H9 (cell line): ENCODE measurements around the gene PUM2. TPM values are rescaled to one million over a fixed set of nuclear protein-coding genes. Genes with fewer than 3 reads are reported as not detected.
"Not testable (repeated sequence)": the region's sequence is repeated elsewhere in the genome, so short reads cannot be mapped to it uniquely, and the experiment has no call there.

ENCODE experiments used
- DNase-seq: peaks from one replicate; pipeline ENCODE4 v3.0.0-alpha.2; 2017
- H2AFZ ChIP-seq: one replicate; pipeline ENCODE4 v1.6.1; 2013; ENCODE audit warnings: mild to moderate bottlenecking, low read length, control low read depth, moderate library complexity
- H2AK5ac ChIP-seq: 2 replicates; pipeline ENCODE4 v1.6.1; 2013; ENCODE audit warnings: low read length, control low read depth, mixed read lengths; ENCODE audit not compliant: insufficient read length
- H2BK120ac ChIP-seq: one replicate; pipeline ENCODE4 v1.6.1; 2013; ENCODE audit warnings: low read depth, mild to moderate bottlenecking, low read length, control low read depth, inconsistent platforms; ENCODE audit not compliant: poor library complexity, severe bottlenecking
- H2BK12ac ChIP-seq: 2 replicates; pipeline ENCODE4 v1.6.1; 2013; ENCODE audit warnings: low read length, control low read depth, mixed read lengths, low read depth; ENCODE audit not compliant: insufficient read length
- H2BK15ac ChIP-seq: 2 replicates; pipeline ENCODE4 v1.6.1; 2013; ENCODE audit warnings: low read depth, low read length, control low read depth
- H2BK20ac ChIP-seq: one replicate; pipeline ENCODE4 v1.6.1; 2013; ENCODE audit warnings: low read depth, mild to moderate bottlenecking, low read length, control low read depth, inconsistent platforms; ENCODE audit not compliant: poor library complexity, severe bottlenecking
- H2BK5ac ChIP-seq: 2 replicates; pipeline ENCODE4 v1.6.1; 2013; ENCODE audit warnings: low read length, control low read depth, mixed read lengths; ENCODE audit not compliant: insufficient read length
- H3K14ac ChIP-seq: 2 replicates; pipeline ENCODE4 v1.6.1; 2013; ENCODE audit warnings: low read length, control low read depth; ENCODE audit not compliant: insufficient read depth
- H3K18ac ChIP-seq: 2 replicates; pipeline ENCODE4 v1.6.1; 2013; ENCODE audit warnings: low read depth, mild to moderate bottlenecking, mixed read lengths, low read length, control low read depth; ENCODE audit not compliant: insufficient read length
- H3K23ac ChIP-seq: 2 replicates; pipeline ENCODE4 v1.6.1; 2013; ENCODE audit warnings: low read length, control low read depth, mixed read lengths, low read depth; ENCODE audit not compliant: insufficient read length
- H3K23me2 ChIP-seq: 2 replicates; pipeline ENCODE4 v1.6.1; 2013; ENCODE audit warnings: low read depth, mild to moderate bottlenecking, mixed read lengths, low read length, control low read depth; ENCODE audit not compliant: insufficient read length, poor library complexity, severe bottlenecking
- H3K27ac ChIP-seq: 2 replicates; pipeline ENCODE4 v1.5.1; 2013; ENCODE audit warnings: low read length, control low read depth, mixed read lengths, low read depth; ENCODE audit not compliant: insufficient read length
- H3K27me3 ChIP-seq: 2 replicates; pipeline ENCODE4 v1.6.1; 2013; ENCODE audit warnings: low read length, control low read depth, inconsistent platforms; ENCODE audit not compliant: insufficient read depth
- H3K4ac ChIP-seq: 2 replicates; pipeline ENCODE4 v1.6.1; 2013; ENCODE audit warnings: low read depth, mild to moderate bottlenecking, control low read depth, inconsistent platforms, low read length, moderate library complexity
- H3K4me1 ChIP-seq: 2 replicates; pipeline ENCODE4 v1.6.1; 2013; ENCODE audit warnings: low read length, control low read depth, inconsistent platforms; ENCODE audit not compliant: insufficient read depth
- H3K4me2 ChIP-seq: 2 replicates; pipeline ENCODE4 v1.6.1; 2013; ENCODE audit warnings: low read length, control low read depth, mixed read lengths; ENCODE audit not compliant: insufficient read length, insufficient read depth
- H3K56ac ChIP-seq: 2 replicates; pipeline ENCODE4 v1.6.1; 2013; ENCODE audit warnings: low read depth, mild to moderate bottlenecking, mixed read lengths, low read length, control low read depth; ENCODE audit not compliant: insufficient read length
- H3K79me1 ChIP-seq: 2 replicates; pipeline ENCODE4 v1.6.1; 2013; ENCODE audit warnings: low read depth, mild to moderate bottlenecking, moderate library complexity, low read length, control low read depth, inconsistent platforms; ENCODE audit not compliant: insufficient read depth, poor library complexity, severe bottlenecking
- H3K79me2 ChIP-seq: 2 replicates; pipeline ENCODE4 v1.6.1; 2013; ENCODE audit warnings: low read length, control low read depth, inconsistent platforms; ENCODE audit not compliant: insufficient read depth
- H3K9ac ChIP-seq: 2 replicates; pipeline ENCODE4 v1.6.1; 2013; ENCODE audit warnings: low read length, control low read depth, mixed read lengths; ENCODE audit not compliant: insufficient read length; ENCODE audit errors: extremely low read depth
- H3K9me3 ChIP-seq: one replicate; pipeline ENCODE4 v1.6.1; 2013; ENCODE audit warnings: low read depth, low read length, inconsistent platforms; ENCODE audit not compliant: control insufficient read depth
- H3T11ph ChIP-seq: one replicate; pipeline ENCODE4 v1.6.1; 2013; ENCODE audit warnings: mild to moderate bottlenecking, low read length, control low read depth, inconsistent platforms
- H4K20me1 ChIP-seq: one replicate; pipeline ENCODE4 v1.6.1; 2013; ENCODE audit not compliant: control insufficient read depth, insufficient read length, insufficient read depth
- H4K5ac ChIP-seq: 2 replicates; pipeline ENCODE4 v1.6.1; 2013; ENCODE audit warnings: low read depth, mild to moderate bottlenecking, mixed read lengths, low read length, control low read depth; ENCODE audit not compliant: insufficient read length
- H4K8ac ChIP-seq: replicated peaks from 2 replicates; pipeline ENCODE4 v1.6.1; 2013; ENCODE audit warnings: low read length, control low read depth, mixed read lengths, low read depth; ENCODE audit not compliant: insufficient read length
- H4K91ac ChIP-seq: 2 replicates; pipeline ENCODE4 v1.6.1; 2013; ENCODE audit warnings: low read depth, mild to moderate bottlenecking, moderate library complexity, mixed read lengths, low read length, control low read depth; ENCODE audit not compliant: insufficient read length
- H3K27ac Mint-ChIP-seq, 3 experiments: 2 replicates in 2 of 3; 3 replicates in 1 of 3; pipeline ENCODE4 v1.8.0; 2020 to 2021; ENCODE audit warnings: mixed read lengths in 3 of 3, mild to moderate bottlenecking in 1 of 3, moderate library complexity in 1 of 3
- H3K27me3 Mint-ChIP-seq: 2 replicates; pipeline ENCODE4 v1.8.0; 2021; ENCODE audit warnings: low read depth, mild to moderate bottlenecking, moderate library complexity, mixed read lengths
- H3K36me3 Mint-ChIP-seq, 3 experiments: 2 replicates in 2 of 3; 3 replicates in 1 of 3; pipeline ENCODE4 v1.8.0; 2020 to 2021; ENCODE audit warnings: low read depth in 3 of 3, mixed read lengths in 3 of 3; ENCODE audit not compliant: insufficient read depth in 1 of 3
- H3K4me1 Mint-ChIP-seq, 2 experiments: 2 replicates each; pipeline ENCODE4 v1.8.0; 2020; ENCODE audit warnings: mixed read lengths in 2 of 2
- H3K4me3 Mint-ChIP-seq, 2 experiments: 2 replicates in 1 of 2; 3 replicates in 1 of 2; pipeline ENCODE4 v1.8.0; 2020 to 2021; ENCODE audit warnings: mild to moderate bottlenecking in 2 of 2, mixed read lengths in 2 of 2, moderate library complexity in 1 of 2
- H3K9me3 Mint-ChIP-seq, 2 experiments: 2 replicates in 1 of 2; 3 replicates in 1 of 2; pipeline ENCODE4 v1.8.0; 2020; ENCODE audit warnings: mild to moderate bottlenecking in 2 of 2, mixed read lengths in 2 of 2, moderate library complexity in 1 of 2
- CTCF ChIP-seq: fragments of 200-600 bp; sonication (generic); conservative IDR thresholded peaks from 3 replicates; pipeline ENCODE4 v1.8.0; 2021; ENCODE audit warnings: antibody characterized with exemption, mild to moderate bottlenecking
- WGBS: extraction: QIAGEN DNeasy Blood & Tissue Kit; methylation state at CpG from one replicate; pipeline ENCODE4 v1.1.7; 2013; ENCODE audit warnings: missing lambda C conversion rate, low lambda C conversion rate, mixed read lengths; ENCODE audit not compliant: insufficient read length; ENCODE audit errors: extremely low coverage; 5-methylcytosine and 5-hydroxymethylcytosine counted together
- total RNA-seq: library from RNA; stranded (reverse); gene quantifications from 2 replicates; pipeline ENCODE4 v1.2.1, GENCODE V29; 2021

PUM2 gene
- total RNA-seq, 1 experiment from 2014 or later, result 96.6 TPM

- peaks cover under 1% of the 10 kb centered on the region; the same call in 1 of the 2 replicates for H3K27me3 Mint-ChIP-seq
- no peaks in the 10 kb centered on the region for H3K27me3 ChIP-seq
Observed at GRCh38 chr2:20247084-20247483, 103.6 kb downstream of the PUM2 start.

GRCh38 chr2:20243637-20244036 is 107.0 kb downstream of the PUM2 start:
- H4K91ac ChIP-seq, H4K8ac ChIP-seq, H3T11ph ChIP-seq, H2BK12ac ChIP-seq, H2BK120ac ChIP-seq, H3K23ac ChIP-seq, H3K4ac ChIP-seq, H3K9me3 Mint-ChIP-seq, H3K9ac ChIP-seq, H4K20me1 ChIP-seq, H2BK20ac ChIP-seq, H3K23me2 ChIP-seq, H2BK15ac ChIP-seq, H2AFZ ChIP-seq, H3K27me3 ChIP-seq, H3K9me3 ChIP-seq, H3K79me2 ChIP-seq, H4K5ac ChIP-seq, H3K4me1 ChIP-seq, H2AK5ac ChIP-seq, H3K27ac Mint-ChIP-seq, H3K79me1 ChIP-seq, H3K18ac ChIP-seq, H3K4me3 Mint-ChIP-seq, H3K27me3 Mint-ChIP-seq, H3K27ac ChIP-seq, H3K14ac ChIP-seq, H3K4me2 ChIP-seq, DNase-seq, H2BK5ac ChIP-seq, H3K56ac ChIP-seq: not testable (repeated sequence)
- H3K36me3 Mint-ChIP-seq, result peaks cover 5 to 15% (median 13%) of the 10 kb centered on the region in 3 experiments; a peak in 6 of 7 replicates
- WGBS, result no CpG with 5 or more reads among the region's 5 CpGs
- H3K4me1 Mint-ChIP-seq, result peaks cover 7 to 11% of the 10 kb centered on the region in 2 experiments

More at GRCh38 chr2:20247084-20247483, 103.6 kb downstream of the PUM2 start:
- Histone ChIP-seq H4K8ac (no peak overlapping the region), H3K18ac (no peak overlapping the region), H4K91ac (no peak overlapping the region), H4K5ac (no peak overlapping the region), H3K79me2 (no peaks in the 10 kb centered on the region), H3K79me1 (no peaks in the 10 kb centered on the region), H3K23ac (no peak overlapping the region), H2AK5ac (no peak overlapping the region), H3K4ac (no peak overlapping the region), H2BK12ac (no peak overlapping the region), H3K56ac (no peak overlapping the region), H3K23me2 (no peaks in the 10 kb centered on the region), H3K4me1 (no peaks in the 10 kb centered on the region), H3K14ac (no peak overlapping the region), H2BK120ac (no peak overlapping the region), H4K20me1 (no peaks in the 10 kb centered on the region), H3K4me2 (no peak overlapping the region), H3K27ac (no peak overlapping the region), H3K9me3 (no peaks in the 10 kb centered on the region), H2BK5ac (no peak overlapping the region), H3T11ph (no peak overlapping the region), H2AFZ (no peak overlapping the region), H2BK20ac (no peak overlapping the region), H3K9ac (no peak overlapping the region), H2BK15ac (no peak overlapping the region)
- H3K36me3 Mint-ChIP-seq, result peaks cover 15 to 46% (median 43%) of the 10 kb centered on the region in 3 experiments
- no peaks in the 10 kb centered on the region for H3K9me3 Mint-ChIP-seq
- no peak for DNase-seq
- no CpG with 5 or more reads among the region's 1 CpG for WGBS
- H3K4me1 Mint-ChIP-seq, result peaks cover 6 to 8% of the 10 kb centered on the region in 2 experiments
- no peak for TF ChIP-seq CTCF
- H3K4me3 Mint-ChIP-seq, result no peak overlapping the region
- H3K27ac Mint-ChIP-seq, result peak overlapping the region in 2 of 3 experiments; percentile 28 to 71; a peak in 3 of 7 replicates
